ACHN (cell line): ENCODE measurements around the gene CLUH.
"Not testable (repeated sequence)": the region's sequence is repeated elsewhere in the genome, so short reads cannot be mapped to it uniquely, and the experiment has no call there.

Experiments
- DNase-seq: peaks from one replicate; pipeline ENCODE4 v3.0.0-alpha.2; 2015
- in situ Hi-C: cut with HindIII; loops from 2 replicates; pipeline ENCODE4 v1.10.0; 2017; ENCODE audit warnings: low sequenced_read_pairs, low pct_ligation_motif_present, low pct_unique_long_range_greater_than_20kb

CLUH gene

GRCh38 chr17:2655546-2655945, 56.0 kb downstream of the CLUH start:
- no peak for DNase-seq
- in situ Hi-C loops: no loop called here

- in situ Hi-C loops, DNase-seq: not testable (repeated sequence)
Measured at GRCh38 chr17:2652911-2653310, 58.7 kb downstream of the CLUH start.

- in situ Hi-C loops: no loop called here
Measured at GRCh38 chr17:2649191-2649590, 62.4 kb downstream of the CLUH start.

GRCh38 chr17:2647957-2648356, 63.6 kb downstream of the CLUH start:
- in situ Hi-C loops: no loop called here
- no peak for DNase-seq

More at GRCh38 chr17:2649191-2649590, 62.4 kb downstream of the CLUH start:
- no peak for DNase-seq

GRCh38 chr17:2644971-2645370, 66.6 kb downstream of the CLUH start:
- no peak for DNase-seq
- in situ Hi-C loops: no loop called here
